Prostate gland (tissue), 2 donors: ENCODE measurements around the gene SNAPC2. TPM values are rescaled to one million over a fixed set of nuclear protein-coding genes. Genes with fewer than 3 reads are reported as not detected.

Source experiments
- DNase-seq: peaks from one replicate; pipeline ENCODE4 v3.0.0-alpha.2; 2019; ENCODE audit warnings: low spot score
- H3K27ac ChIP-seq, 2 donors: fragments of 200-600 bp; sonication (generic); 2 replicates each; pipeline ENCODE4 v1.5.1; 2017 to 2019
- H3K27me3 ChIP-seq: fragments of 200-600 bp; sonication (generic); replicated peaks from 2 replicates; pipeline ENCODE4 v1.5.1; 2019; ENCODE audit not compliant: insufficient read depth
- H3K36me3 ChIP-seq, 2 donors: fragments of 200-600 bp; sonication (generic); 1 replicate in 1 of 2; 2 replicates in 1 of 2; pipeline versions ENCODE4 v1.5.1 to v1.8.1; 2017 to 2019
- H3K4me1 ChIP-seq: fragments of 200-600 bp; sonication (generic); replicated peaks from 2 replicates; pipeline ENCODE4 v1.5.1; 2019
- H3K4me3 ChIP-seq, 2 donors: fragments of 200-600 bp; sonication (generic); 2 replicates each; pipeline ENCODE4 v1.5.1; 2017 to 2019
- H3K9me3 ChIP-seq: fragments of 200-600 bp; sonication (generic); 2 replicates; pipeline ENCODE4 v1.5.1; 2017
- CTCF ChIP-seq, 4 experiments: fragments of 200-600 bp in 2 of 4; fragments of 450-650 bp in 2 of 4; sonication (generic) in 2 of 4; IDR thresholded peaks; 1 replicate in 3 of 4; 2 replicates in 1 of 4; pipeline ENCODE4 v1.5.1; 2016 to 2019; ENCODE audit warnings: antibody characterized with exemption in 4 of 4, mild to moderate bottlenecking in 2 of 4, moderate library complexity in 2 of 4
- POLR2A ChIP-seq: fragments of 450-650 bp; IDR thresholded peaks from one replicate; pipeline ENCODE4 v1.6.1; 2016; ENCODE audit warnings: antibody characterized with exemption, mild to moderate bottlenecking
- POLR2AphosphoS5 ChIP-seq: sonication (generic); formaldehyde crosslinking; IDR thresholded peaks from one replicate; pipeline ENCODE4 v1.6.1; 2017; ENCODE audit warnings: antibody characterized with exemption
- WGBS: methylation state at CpG from one replicate; pipeline ENCODE4 v1.1.5; 2018; 5-methylcytosine and 5-hydroxymethylcytosine counted together
- intact Hi-C: fragments of 100-400 bp; cut with DNase I; formaldehyde crosslinking; loops from one replicate; pipeline ENCODE4 v1.14.2; 2022
- total RNA-seq, 2 donors: library from RNA; depleted of rRNA; stranded (reverse); fragments of >200 nt; gene quantifications; one replicate each; pipeline ENCODE4 v1.1.0, GENCODE V29; 2016

Gene SNAPC2
- total RNA-seq, 2 donors from 2014 or later = 37.4 to 95.0 TPM

GRCh38 chr19:7909471-7910067 is 10.6 kb upstream of the SNAPC2 start:
- H3K36me3 ChIP-seq = peaks cover 11 to 27% of the 10 kb centered on the region in 2 donors
- H3K27me3 ChIP-seq = no peaks in the 10 kb centered on the region
- H3K9me3 ChIP-seq = no peaks in the 10 kb centered on the region
- TF ChIP-seq POLR2A = no peak
- TF ChIP-seq CTCF (IDR thresholded peaks at IDR 0.05) = no peak
- no peak for TF ChIP-seq POLR2AphosphoS5
- 92% methylated on average over 21 of the region's 21 CpGs for WGBS
- no peak overlapping the region for H3K4me3 ChIP-seq
- intact Hi-C loops = no loop called here
- H3K4me1 ChIP-seq = peaks cover 10% of the 10 kb centered on the region
- H3K27ac ChIP-seq = no peak overlapping the region
- DNase-seq = no peak

DNA sequence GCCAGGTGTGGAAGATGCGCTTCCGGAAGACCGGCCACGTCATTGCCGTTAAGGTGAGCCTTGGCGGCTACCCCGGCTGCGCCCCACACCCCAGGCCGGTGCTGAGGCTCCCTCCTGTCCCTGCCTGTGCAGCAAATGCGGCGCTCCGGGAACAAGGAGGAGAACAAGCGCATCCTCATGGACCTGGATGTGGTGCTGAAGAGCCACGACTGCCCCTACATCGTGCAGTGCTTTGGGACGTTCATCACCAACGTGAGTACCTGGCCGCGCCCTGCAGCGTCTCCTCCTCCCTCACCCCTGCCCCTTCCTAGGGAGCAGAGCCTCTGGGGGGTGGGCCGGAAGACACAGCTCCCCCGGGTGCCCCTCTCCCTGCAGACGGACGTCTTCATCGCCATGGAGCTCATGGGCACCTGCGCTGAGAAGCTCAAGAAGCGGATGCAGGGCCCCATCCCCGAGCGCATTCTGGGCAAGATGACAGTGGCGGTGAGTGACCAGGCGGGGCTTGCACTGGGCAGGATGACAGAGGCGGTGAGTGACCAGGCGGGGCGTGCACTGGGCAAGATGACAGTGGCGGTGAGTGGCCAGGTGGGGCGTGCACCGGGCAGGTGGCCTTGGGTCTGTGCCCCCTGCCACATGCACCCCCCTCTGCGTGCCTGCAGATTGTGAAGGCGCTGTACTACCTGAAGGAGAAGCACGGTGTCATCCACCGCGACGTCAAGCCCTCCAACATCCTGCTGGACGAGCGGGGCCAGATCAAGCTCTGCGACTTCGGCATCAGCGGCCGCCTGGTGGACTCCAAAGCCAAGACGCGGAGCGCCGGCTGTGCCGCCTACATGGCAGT is 9.6 kb upstream of the SNAPC2 start:
- DNase-seq = no peak
- TF ChIP-seq POLR2A = no peak
- TF ChIP-seq POLR2AphosphoS5 = no peak
- no peak for TF ChIP-seq CTCF (IDR thresholded peaks at IDR 0.05)
- H3K4me3 ChIP-seq = no peak overlapping the region
- H3K27me3 ChIP-seq = no peaks in the 10 kb centered on the region
- H3K4me1 ChIP-seq = peaks cover under 1% of the 10 kb centered on the region
- H3K27ac ChIP-seq = no peak overlapping the region
- H3K9me3 ChIP-seq = no peaks in the 10 kb centered on the region
- intact Hi-C loops = no loop called here
- H3K36me3 ChIP-seq = peaks cover 11 to 27% of the 10 kb centered on the region in 2 donors
- WGBS = 87% methylated on average over 54 of the region's 54 CpGs

DNA sequence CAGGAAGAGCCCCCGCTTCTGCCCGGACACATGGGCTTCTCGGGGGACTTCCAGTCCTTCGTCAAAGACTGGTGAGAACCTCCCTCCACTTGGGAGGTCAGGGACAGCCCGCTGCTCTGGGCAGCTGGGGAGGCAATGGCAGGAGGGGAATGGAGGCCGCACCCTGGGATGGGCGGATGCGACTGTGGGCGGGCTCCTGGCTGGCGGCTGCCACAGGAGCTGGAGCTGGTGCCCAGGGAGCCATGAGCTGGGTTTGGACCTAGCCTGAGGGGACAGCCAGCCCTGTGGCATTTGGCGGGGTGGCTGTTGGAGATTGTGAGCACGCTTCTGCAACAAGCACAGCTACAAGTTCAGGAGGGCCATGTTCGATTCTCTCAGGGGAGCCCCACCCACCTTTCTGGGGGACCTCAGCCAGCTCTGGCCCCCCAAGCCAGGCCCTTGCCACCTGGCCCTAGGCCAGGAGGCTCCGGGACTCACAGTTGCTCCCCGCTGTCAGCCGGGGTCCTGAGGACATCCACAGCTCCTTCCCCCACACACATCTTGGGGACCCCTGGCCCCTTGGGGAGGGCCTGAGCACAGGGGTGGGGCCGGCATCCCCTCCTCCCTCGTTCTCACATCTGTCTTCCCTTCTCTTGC is 8.5 kb upstream of the SNAPC2 start:
- Histone ChIP-seq H3K4me3 (no peak overlapping the region), H3K4me1 (no peaks in the 10 kb centered on the region), H3K36me3 (peaks cover 11 to 27% of the 10 kb centered on the region in 2 donors), H3K27me3 (no peaks in the 10 kb centered on the region), H3K9me3 (no peaks in the 10 kb centered on the region), H3K27ac (no peak overlapping the region)
- WGBS = 92% methylated on average over 17 of the region's 18 CpGs
- intact Hi-C loops = no loop called here
- TF ChIP-seq CTCF (IDR thresholded peaks at IDR 0.05) (no peak), POLR2AphosphoS5 (no peak), POLR2A (no peak)
- no peak for DNase-seq

GRCh38 chr19:7912144-7912696 is 7.9 kb upstream of the SNAPC2 start:
- no peaks in the 10 kb centered on the region for H3K4me1 ChIP-seq
- H3K27ac ChIP-seq = no peak overlapping the region
- 86% methylated on average over 29 of the region's 31 CpGs for WGBS
- DNase-seq = no peak
- TF ChIP-seq POLR2A = no peak
- TF ChIP-seq CTCF (IDR thresholded peaks at IDR 0.05) = no peak
- no peak for TF ChIP-seq POLR2AphosphoS5
- no peak overlapping the region for H3K4me3 ChIP-seq
- intact Hi-C loops = no loop called here
- no peaks in the 10 kb centered on the region for H3K27me3 ChIP-seq
- peaks cover 11 to 27% of the 10 kb centered on the region in 2 donors for H3K36me3 ChIP-seq
- no peaks in the 10 kb centered on the region for H3K9me3 ChIP-seq
